Measurements from ENCODE around the gene TMEM212. TPM values are rescaled to one million over a fixed set of nuclear protein-coding genes. Genes with fewer than 3 reads are reported as not detected.

TMEM212 gene
- total and polyA plus RNA-seq, 2 of the 13 experiments (the other 11 are each of a cell fraction or from before 2014, with no cell fraction given) = not detected

GRCh38 chr3:171835116-171835515, 8.0 kb upstream of the TMEM212 start (continued):
- no peak for TF ChIP-seq SALL2 (CRISPR knock-in tag; IDR thresholded peaks at IDR 0.05)
- no peak for TF ChIP-seq MAFG (CRISPR knock-in tag; IDR thresholded peaks at IDR 0.05)
- TF ChIP-seq ZNF766 (CRISPR knock-in tag; IDR thresholded peaks at IDR 0.05; ENCODE audit: borderline replicate concordance) = no peak

- FAIRE-seq (no peak), ATAC-seq (no peak), DNase-seq (ENCODE audit: low spot score) (no peak)
- ChIA-PET CTCF (ENCODE audit: low intra/inter-chr PET ratio, low total read pairs) (no interaction called here), POLR2A (interaction anchor here (1.2 kb wide), 1 partner anchor 29 kb away, joined by 5 read pairs; no protein-coding TSS in a partner anchor)
- 68% methylated on average over 2 of the region's 2 CpGs for WGBS (ENCODE audit: low lambda C conversion rate)
- H3K9me3 ChIP-seq (ENCODE audit: low read length) = no peaks in the 10 kb centered on the region
- TF ChIP-seq YEATS4 (CRISPR knock-in tag; IDR thresholded peaks at IDR 0.05; ENCODE audit: borderline replicate concordance) (no peak), SIN3A (IDR thresholded peaks at IDR 0.05; ENCODE audit: borderline replicate concordance, low read depth, low read length) (no peak), SSRP1 (CRISPR knock-in tag; IDR thresholded peaks at IDR 0.05) (no peak), ZNF296 (CRISPR knock-in tag; conservative IDR thresholded peaks at IDR 0.05) (no peak), TSC22D2 (CRISPR knock-in tag; IDR thresholded peaks at IDR 0.05; ENCODE audit: borderline replicate concordance) (no peak), ZNF253 (CRISPR knock-in tag; IDR thresholded peaks at IDR 0.05; ENCODE audit: borderline replicate concordance) (no peak), TCF7L2 (IDR thresholded peaks at IDR 0.05; ENCODE audit: low read depth, low read length) (no peak)
- TF ChIP-seq, protein P1, sequence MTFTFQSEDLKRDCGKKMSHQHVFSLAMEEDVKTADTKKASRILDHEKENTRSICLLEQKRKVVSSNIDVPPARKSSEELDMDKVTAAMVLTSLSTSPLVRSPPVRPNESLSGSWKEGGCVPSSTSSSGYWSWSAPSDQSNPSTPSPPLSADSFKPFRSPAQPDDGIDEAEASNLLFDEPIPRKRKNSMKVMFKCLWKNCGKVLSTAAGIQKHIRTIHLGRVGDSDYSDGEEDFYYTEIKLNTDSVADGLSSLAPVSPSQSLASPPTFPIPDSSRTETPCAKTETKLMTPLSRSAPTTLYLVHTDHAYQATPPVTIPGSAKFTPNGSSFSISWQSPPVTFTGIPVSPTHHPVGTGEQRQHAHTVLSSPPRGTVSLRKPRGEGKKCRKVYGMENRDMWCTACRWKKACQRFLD (CRISPR knock-in tag; IDR thresholded peaks at IDR 0.05; ENCODE audit: borderline replicate concordance) = no peak
- H3K4me2 ChIP-seq (ENCODE audit: low read depth, low read length) = no peak overlapping the region
- H3K27me3 ChIP-seq (ENCODE audit: control insufficient read depth in 1 of 2, insufficient read depth in 2 of 2, low read length in 2 of 2) = no peaks in the 10 kb centered on the region
- intact Hi-C loops (cut with micrococcal nuclease; ENCODE audit: unreplicated experiment) (loop anchor here (10.0 kb wide), 2 partner anchors 101 to 651 kb away; no protein-coding TSS in a partner anchor), in situ Hi-C loops (cut with HindIII; ENCODE audit: extremely low pct_ligation_motif_present, low pct_unique_long_range_greater_than_20kb) (no loop called here)
- no peak overlapping the region for H3K27ac ChIP-seq (ENCODE audit: extremely low read length, insufficient read depth, low read length)
- H3K79me2 ChIP-seq (ENCODE audit: insufficient read depth, low read length) = peaks cover 3% of the 10 kb centered on the region
- no peak overlapping the region for H2AFZ ChIP-seq (ENCODE audit: low read length)
- no peaks in the 10 kb centered on the region for H4K20me1 ChIP-seq (ENCODE audit: insufficient read depth, low read length)
- H3K9ac ChIP-seq (ENCODE audit: insufficient read depth, low read depth, low read length) = no peak overlapping the region
- BruUV-seq (replicated peaks) = no TSS peak
- H3K36me3 ChIP-seq (replicated peaks in 1 of 2; ENCODE audit: control insufficient read depth in 1 of 2, insufficient read depth in 2 of 2, low read length in 2 of 2) = no peaks in the 10 kb centered on the region
- peaks cover 83% of the 10 kb centered on the region for H3K4me1 ChIP-seq (ENCODE audit: insufficient read depth, low read length)
- no peak overlapping the region for H3K4me3 ChIP-seq (replicated peaks in 1 of 3; ENCODE audit: insufficient read depth in 1 of 3, low read depth in 2 of 3, low read length in 3 of 3)
These were observed 7.5 kb upstream of the TMEM212 start for GRCh38 chr3:171835613-171836012.

Data from HepG2 (cell line).